Kidney (tissue), 14 donors: ENCODE data around the gene RAPGEF4. TPM values are rescaled to one million over a fixed set of nuclear protein-coding genes. Genes with fewer than 3 reads are reported as not detected.
"Not testable (repeated sequence)": the region's sequence is repeated elsewhere in the genome, so short reads cannot be mapped to it uniquely, and the experiment has no call there.

Experiments used
- DNase-seq, 5 donors: peaks; one replicate each; pipeline ENCODE4 v3.0.0-alpha.2; 2013 to 2020
- FAIRE-seq: peaks from 2 replicates; lab custom pipeline; 2012; peaks lifted over from hg19 to GRCh38; lab: Jason Lieb, UNC
- H3K27ac ChIP-seq, 2 donors: one replicate each; pipeline ENCODE4 v1.7.0; 2013; ENCODE audit warnings: low read depth in 2 of 2, low read length in 2 of 2, inconsistent platforms in 1 of 2
- H3K27me3 ChIP-seq: one replicate; pipeline ENCODE4 v1.7.1; 2013; ENCODE audit warnings: low read length, inconsistent platforms; ENCODE audit not compliant: control insufficient read depth, insufficient read depth
- H3K36me3 ChIP-seq, 3 donors: one replicate each; pipeline versions ENCODE4 v1.7.0 to v1.7.1; 2013; ENCODE audit warnings: low read length in 3 of 3, control low read depth in 1 of 3, inconsistent platforms in 1 of 3; ENCODE audit not compliant: insufficient read depth in 3 of 3, control insufficient read depth in 2 of 3
- H3K4me1 ChIP-seq, 3 donors: one replicate each; pipeline versions ENCODE4 v1.7.0 to v1.7.1; 2013; ENCODE audit warnings: low read length in 3 of 3, inconsistent platforms in 1 of 3, low read depth in 1 of 3; ENCODE audit not compliant: control insufficient read depth in 2 of 3, insufficient read depth in 2 of 3
- H3K4me3 ChIP-seq, 3 donors: one replicate each; pipeline versions ENCODE4 v1.7.0 to v1.8.1; 2013; ENCODE audit warnings: low read length in 3 of 3, control low read depth in 1 of 3, inconsistent platforms in 1 of 3
- H3K9ac ChIP-seq, 3 donors: one replicate each; pipeline versions ENCODE4 v1.7.0 to v1.7.1; 2013; ENCODE audit warnings: low read length in 3 of 3, control low read depth in 1 of 3, inconsistent platforms in 1 of 3
- H3K9me3 ChIP-seq, 3 donors: one replicate each; pipeline versions ENCODE4 v1.7.0 to v1.7.1; 2013; ENCODE audit warnings: low read length in 3 of 3, control low read depth in 1 of 3, inconsistent platforms in 1 of 3; ENCODE audit not compliant: control insufficient read depth in 2 of 3, insufficient read depth in 1 of 3
- CTCF ChIP-seq: IDR thresholded peaks from 3 replicates; pipeline ENCODE4 v1.5.1; 2012; ENCODE audit warnings: mild to moderate bottlenecking, moderate library complexity, borderline replicate concordance; ENCODE audit not compliant: insufficient read depth; ENCODE audit errors: extremely low read depth
- intact Hi-C: fragments of 100-400 bp; cut with DNase I; formaldehyde crosslinking; loops from one replicate; pipeline ENCODE4 v1.11.1; 2022
- polyA plus RNA-seq: library from polyadenylated mRNA; stranded (reverse); fragments of 350-450 nt; fragmentation: Illumina TruSeq; extraction: RNeasy Lipid Tissue Mini Kit (QIAGEN cat#74804); gene quantifications from one replicate; pipeline ENCODE4 v1.2.3, GENCODE V29; 2014; ENCODE audit warnings: low read depth, low replicate concordance; ENCODE audit not compliant: insufficient read depth
- total RNA-seq: library from RNA; stranded (reverse); fragmentation: NEBNext Ultra II Directional; extraction: Animal tissue kit (Norgen Biotek cat#: 25700); gene quantifications from one replicate; pipeline ENCODE4 v1.2.1, GENCODE V29; 2021
- donor health status: control.
- donor health status: control.
- donor health status: control.
- donor health status: control.
- donor health status: control.
- donor health status: DM: yes; HTN: yes; CAD: no.
- donor health status: Normal renal cell carcinoma (clear cell type).

RAPGEF4 gene
- total and polyA plus RNA-seq, 2 donors from 2014 or later: 3.8 to 13.6 TPM

- no peak for FAIRE-seq
- Histone ChIP-seq H3K9ac (no peak overlapping the region), H3K9me3 (peaks cover 0 to 2% (median 0%) of the 10 kb centered on the region in 3 donors), H3K36me3 (no peaks in the 10 kb centered on the region), H3K27me3 (no peaks in the 10 kb centered on the region), H3K27ac (no peak overlapping the region), H3K4me3 (no peak overlapping the region), H3K4me1 (no peaks in the 10 kb centered on the region)
- intact Hi-C loops: no loop called here
- TF ChIP-seq CTCF: no peak
- DNase-seq: no peak
Measured at GRCh38 chr2:172743898-172744297, 8.3 kb downstream of the RAPGEF4 start.

- Histone ChIP-seq H3K9ac (no peak overlapping the region), H3K27ac (no peak overlapping the region), H3K36me3 (no peaks in the 10 kb centered on the region), H3K27me3 (no peaks in the 10 kb centered on the region), H3K9me3 (peaks cover 0 to 2% (median 0%) of the 10 kb centered on the region in 3 donors), H3K4me3 (no peak overlapping the region), H3K4me1 (no peaks in the 10 kb centered on the region)
- intact Hi-C loops: no loop called here
- DNase-seq (no peak), FAIRE-seq (no peak)
- no peak for TF ChIP-seq CTCF
Measured at GRCh38 chr2:172745636-172746035, 10.0 kb downstream of the RAPGEF4 start.

GRCh38 chr2:172748543-172748942, 12.9 kb downstream of the RAPGEF4 start:
- H3K4me3 ChIP-seq, FAIRE-seq, H3K36me3 ChIP-seq, DNase-seq, H3K9me3 ChIP-seq, H3K27me3 ChIP-seq, H3K4me1 ChIP-seq, intact Hi-C loops, H3K27ac ChIP-seq, H3K9ac ChIP-seq: not testable (repeated sequence)

- DNase-seq (no peak), FAIRE-seq (no peak)
- no peak overlapping the region for H3K4me3 ChIP-seq
- H3K9me3 ChIP-seq: peaks cover 0 to under 1% (median 0%) of the 10 kb centered on the region in 3 donors
- intact Hi-C loops: no loop called here
- no peak for TF ChIP-seq CTCF
- H3K4me1 ChIP-seq: no peaks in the 10 kb centered on the region
- no peaks in the 10 kb centered on the region for H3K36me3 ChIP-seq
- H3K9ac ChIP-seq: no peak overlapping the region
- H3K27ac ChIP-seq: no peak overlapping the region
- no peaks in the 10 kb centered on the region for H3K27me3 ChIP-seq
Measured at GRCh38 chr2:172749388-172749787, 13.7 kb downstream of the RAPGEF4 start.
